Activated CD8-positive, alpha-beta T cell treated with anti-CD3 and anti-CD28 coated beads, Interleukin-2, amount 10 ng/mL, durations not matched to agents 7 days and 5 days (primary cell): Measurements from ENCODE around the gene LSAMP. TPM values are rescaled to one million over a fixed set of nuclear protein-coding genes. Genes with fewer than 3 reads are reported as not detected.

ENCODE experiments used
- ATAC-seq: fragments of 150-1000 bp; cut with Tn5 transposase; one replicate; pipeline ENCODE4 v1.10.0; 2021; ENCODE audit warnings: moderate library complexity
- CTCF ChIA-PET: fragments of 350-600 bp; sonication (Branson Sonifier 250); formaldehyde crosslinking; loops from one replicate; lab custom pipeline; 2021; ENCODE audit warnings: antibody characterized with exemption; lab: Charles Lee
- POLR2A ChIA-PET: fragments of 350-600 bp; sonication (Branson Sonifier 250); formaldehyde crosslinking; loops from one replicate; lab custom pipeline; 2021; ENCODE audit warnings: antibody characterized with exemption; lab: Charles Lee
- DNase-seq: peaks from one replicate; pipeline ENCODE4 v3.0.0-alpha.2; 2020
- H3K27ac Mint-ChIP-seq: one replicate; pipeline ENCODE4 v1.8.0; 2021; ENCODE audit warnings: mild to moderate bottlenecking, mixed read lengths
- H3K27me3 Mint-ChIP-seq: one replicate; pipeline ENCODE4 v1.8.0; 2021; ENCODE audit warnings: low read depth, mixed read lengths
- H3K36me3 Mint-ChIP-seq: one replicate; pipeline ENCODE4 v1.8.0; 2021; ENCODE audit warnings: low read depth, mixed read lengths
- H3K4me1 Mint-ChIP-seq: one replicate; pipeline ENCODE4 v1.8.0; 2021; ENCODE audit warnings: low read depth, mixed read lengths
- H3K4me3 Mint-ChIP-seq: one replicate; pipeline ENCODE4 v1.8.0; 2021; ENCODE audit warnings: mild to moderate bottlenecking, mixed read lengths
- H3K9me3 Mint-ChIP-seq: one replicate; pipeline ENCODE4 v1.8.0; 2022; ENCODE audit warnings: mixed read lengths; ENCODE audit not compliant: insufficient read depth
- total RNA-seq, 2 experiments: library from RNA; stranded (reverse); gene quantifications; one replicate each; pipeline ENCODE4 v1.2.3, GENCODE V29; 2021

Gene LSAMP
- not detected for total RNA-seq

DNA sequence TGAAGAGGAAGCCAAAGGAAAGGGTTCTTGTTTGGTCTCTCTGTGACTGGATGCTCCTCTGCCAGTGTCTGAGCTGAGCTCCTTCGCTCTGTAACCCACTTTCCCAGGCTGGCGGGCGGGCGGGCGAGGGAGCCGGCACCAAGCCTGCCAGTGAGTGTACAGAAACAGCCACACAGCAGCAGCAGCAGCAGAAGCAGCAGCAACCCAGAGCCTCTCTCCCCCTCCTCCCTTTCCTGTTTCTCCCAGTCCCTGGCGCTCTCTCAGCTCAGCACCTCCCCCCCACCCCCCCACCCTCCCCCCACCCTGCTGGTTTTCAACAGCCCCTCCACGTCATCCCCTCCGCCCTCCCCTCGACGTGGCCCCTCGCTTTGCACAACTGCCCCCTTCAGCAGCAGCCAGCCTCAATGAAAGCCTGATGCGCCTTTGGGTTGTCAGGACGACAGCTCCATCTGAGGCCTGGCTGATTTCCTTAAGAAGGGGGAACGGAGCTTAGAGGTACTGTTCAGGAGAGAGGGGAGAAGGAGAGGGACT lies at the start of gene LSAMP:
Gene LSAMP, minus strand, starts transcription at position 177 of the 531 bp plus-strand sequence.
- no peak within 1 kb of the TSS for H3K27ac Mint-ChIP-seq
- no peak within 1 kb of the TSS for H3K4me3 Mint-ChIP-seq
- H3K9me3 Mint-ChIP-seq = no peaks in the 10 kb centered on the region
- ChIA-PET POLR2A (no interaction called here), CTCF (no interaction called here)
- ATAC-seq (no peak), DNase-seq (no peak)
- H3K4me1 Mint-ChIP-seq = no peaks in the 10 kb centered on the region
- H3K36me3 Mint-ChIP-seq = no peaks in the 10 kb centered on the region
- peaks cover 3% of the 10 kb centered on the region for H3K27me3 Mint-ChIP-seq

GRCh38 chr3:116492379-116492778 lies 47.1 kb upstream of the LSAMP start:
- POLR2A ChIA-PET = no interaction called here
- H3K27ac Mint-ChIP-seq = no peak overlapping the region
- DNase-seq (no peak), ATAC-seq (no peak)
- H3K9me3 Mint-ChIP-seq = peaks cover 4% of the 10 kb centered on the region
- no peaks in the 10 kb centered on the region for H3K36me3 Mint-ChIP-seq
- CTCF ChIA-PET = no interaction called here
- no peaks in the 10 kb centered on the region for H3K4me1 Mint-ChIP-seq
- no peaks in the 10 kb centered on the region for H3K27me3 Mint-ChIP-seq
- H3K4me3 Mint-ChIP-seq = no peak overlapping the region

- ATAC-seq (no peak), DNase-seq (no peak)
- Mint-ChIP-seq H3K9me3 (peaks cover 14% of the 10 kb centered on the region), H3K27ac (no peak overlapping the region), H3K4me3 (no peak overlapping the region), H3K27me3 (no peaks in the 10 kb centered on the region), H3K36me3 (no peaks in the 10 kb centered on the region), H3K4me1 (no peaks in the 10 kb centered on the region)
- CTCF ChIA-PET = no interaction called here
- POLR2A ChIA-PET = no interaction called here
Observed at GRCh38 chr3:116483135-116483534, 37.8 kb upstream of the LSAMP start.

DNA sequence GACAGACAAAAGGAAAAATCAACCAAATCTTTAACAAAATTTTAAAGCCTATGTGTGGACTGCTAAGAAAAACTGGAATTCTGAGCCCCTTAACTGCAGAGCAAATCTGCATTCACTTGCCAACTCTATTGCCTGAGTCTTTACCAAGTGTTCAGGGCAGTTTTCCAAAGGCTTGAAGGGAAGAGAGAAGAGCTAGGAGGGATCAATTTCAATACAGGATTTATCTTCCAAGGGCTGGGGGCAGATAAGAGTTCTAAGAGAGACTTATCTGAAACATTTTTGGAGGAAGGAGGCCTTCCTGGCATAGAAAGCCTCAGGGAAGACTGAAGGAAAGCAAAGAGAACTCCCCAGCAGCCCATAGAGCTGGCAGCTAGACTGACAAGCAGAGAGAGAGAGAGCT lies 31.4 kb upstream of the LSAMP start:
- POLR2A ChIA-PET = no interaction called here
- H3K36me3 Mint-ChIP-seq = no peaks in the 10 kb centered on the region

DNA sequence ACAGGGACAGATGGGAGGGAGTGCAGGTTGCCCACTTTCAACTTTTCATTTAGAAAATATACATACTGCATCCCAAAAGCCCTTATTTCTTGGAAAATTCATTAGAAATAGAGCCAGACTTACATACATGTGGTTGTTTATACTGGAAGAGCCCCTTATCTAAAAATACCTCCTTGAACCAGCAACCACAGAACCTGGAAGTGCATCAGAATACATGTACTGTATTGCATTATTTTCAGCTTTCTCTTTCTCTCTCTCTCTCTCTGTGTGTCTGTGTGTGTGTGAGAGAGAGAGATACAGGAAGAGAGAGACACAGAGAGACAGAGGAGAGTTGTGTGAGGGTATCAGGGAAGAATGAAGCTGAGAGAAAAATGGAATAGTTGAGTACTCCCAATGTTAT lies 29.5 kb upstream of the LSAMP start:
- no peak for DNase-seq
- no peak overlapping the region for H3K27ac Mint-ChIP-seq
- no peaks in the 10 kb centered on the region for H3K36me3 Mint-ChIP-seq
- POLR2A ChIA-PET = no interaction called here
- H3K27me3 Mint-ChIP-seq = no peaks in the 10 kb centered on the region
- CTCF ChIA-PET = no interaction called here
- no peaks in the 10 kb centered on the region for H3K4me1 Mint-ChIP-seq
- peaks cover 8% of the 10 kb centered on the region for H3K9me3 Mint-ChIP-seq
- no peak for ATAC-seq
- no peak overlapping the region for H3K4me3 Mint-ChIP-seq

More for the DNA sequence above, 31.4 kb upstream of the LSAMP start:
- H3K27ac Mint-ChIP-seq = no peak overlapping the region
- no peak overlapping the region for H3K4me3 Mint-ChIP-seq
- H3K27me3 Mint-ChIP-seq = no peaks in the 10 kb centered on the region
- ATAC-seq (no peak), DNase-seq (no peak)
- no peaks in the 10 kb centered on the region for H3K4me1 Mint-ChIP-seq
- peaks cover 10% of the 10 kb centered on the region for H3K9me3 Mint-ChIP-seq
- CTCF ChIA-PET = no interaction called here

GRCh38 chr3:116474032-116474780 lies 28.9 kb upstream of the LSAMP start:
- no peak for DNase-seq
- Mint-ChIP-seq H3K36me3 (no peaks in the 10 kb centered on the region), H3K27me3 (no peaks in the 10 kb centered on the region), H3K9me3 (peaks cover 9% of the 10 kb centered on the region), H3K4me1 (no peaks in the 10 kb centered on the region), H3K27ac (no peak overlapping the region), H3K4me3 (no peak overlapping the region)
- CTCF ChIA-PET = no interaction called here
- POLR2A ChIA-PET = no interaction called here
- ATAC-seq = no peak

DNA sequence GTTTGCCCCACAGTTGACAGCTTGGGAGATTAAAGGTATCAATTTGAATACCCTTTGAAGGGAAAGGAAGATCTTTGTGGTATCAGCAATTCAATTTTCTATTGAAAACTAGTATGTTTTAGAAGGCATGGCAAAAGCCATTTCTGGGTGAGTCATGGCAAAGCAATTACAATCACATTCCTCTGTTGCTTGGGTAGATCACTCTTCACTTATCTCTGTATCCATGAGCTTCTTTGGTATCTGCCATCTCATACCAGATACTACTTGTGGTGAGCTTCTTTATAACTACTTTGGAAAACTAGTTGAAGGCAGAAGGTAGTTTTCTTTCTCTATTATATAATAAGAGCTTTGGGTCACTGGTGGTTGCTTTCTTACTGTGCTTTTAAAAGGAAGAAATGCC lies 28.3 kb upstream of the LSAMP start:
- Mint-ChIP-seq H3K27ac (no peak overlapping the region), H3K4me1 (no peaks in the 10 kb centered on the region), H3K9me3 (peaks cover 5% of the 10 kb centered on the region), H3K4me3 (no peak overlapping the region), H3K27me3 (no peaks in the 10 kb centered on the region), H3K36me3 (no peaks in the 10 kb centered on the region)
- CTCF ChIA-PET = no interaction called here
- POLR2A ChIA-PET = no interaction called here
- ATAC-seq = no peak
- DNase-seq = no peak

DNA sequence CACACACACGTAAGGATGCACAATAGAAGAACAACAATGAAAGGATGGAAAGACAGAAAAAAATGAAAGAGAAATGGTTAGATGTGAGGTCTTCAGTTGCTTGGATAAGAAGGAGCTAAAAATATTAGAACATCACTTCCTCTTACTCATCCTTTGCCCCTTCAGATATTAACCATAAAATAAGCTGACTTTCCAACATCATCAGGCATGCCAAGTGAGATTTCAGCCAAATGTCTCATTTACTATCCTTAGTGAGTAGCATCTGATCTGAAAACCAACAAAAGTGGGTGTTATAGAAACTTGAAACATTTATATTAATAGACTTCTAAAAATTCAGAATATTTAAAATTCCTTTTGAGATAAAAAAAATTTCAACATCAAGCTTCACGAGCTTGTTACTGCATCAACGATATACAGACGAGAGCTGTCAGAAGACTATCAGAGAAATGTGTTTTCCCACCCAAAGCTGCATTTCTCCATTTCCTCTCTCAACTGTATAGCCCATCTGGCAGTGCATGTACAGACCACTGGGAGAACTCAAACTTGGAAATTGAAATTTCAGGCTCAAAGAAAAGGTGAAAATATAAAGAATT lies 25.4 kb upstream of the LSAMP start:
- DNase-seq = no peak
- POLR2A ChIA-PET = no interaction called here
- no peak for ATAC-seq
- Mint-ChIP-seq H3K27ac (no peak overlapping the region), H3K4me3 (no peak overlapping the region), H3K4me1 (no peaks in the 10 kb centered on the region), H3K9me3 (peaks cover 5% of the 10 kb centered on the region), H3K36me3 (no peaks in the 10 kb centered on the region), H3K27me3 (no peaks in the 10 kb centered on the region)
- CTCF ChIA-PET = no interaction called here

DNA sequence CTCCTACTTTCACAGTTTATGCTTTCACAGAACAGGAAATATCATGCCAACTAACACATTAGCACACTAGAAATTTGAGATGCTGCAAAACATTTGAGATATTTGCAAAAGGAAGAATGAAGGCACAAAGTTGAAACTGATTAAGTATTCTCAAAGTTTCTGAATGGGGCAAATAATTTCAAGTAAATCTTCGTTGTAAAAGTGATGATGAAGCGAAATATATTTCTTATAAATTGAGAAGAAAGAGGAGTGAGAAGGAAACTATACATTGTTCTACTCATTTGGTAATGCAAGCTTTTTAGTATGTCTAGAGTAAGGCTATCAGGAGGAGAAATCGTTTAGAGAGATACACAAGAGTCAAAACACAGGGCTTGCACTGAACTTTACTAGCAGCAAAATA lies 24.3 kb upstream of the LSAMP start:
- Mint-ChIP-seq H3K4me3 (no peak overlapping the region), H3K27ac (no peak overlapping the region), H3K9me3 (peaks cover 5% of the 10 kb centered on the region), H3K27me3 (no peaks in the 10 kb centered on the region), H3K36me3 (no peaks in the 10 kb centered on the region), H3K4me1 (no peaks in the 10 kb centered on the region)
- ChIA-PET CTCF (no interaction called here), POLR2A (no interaction called here)
- ATAC-seq = no peak
- DNase-seq = no peak

DNA sequence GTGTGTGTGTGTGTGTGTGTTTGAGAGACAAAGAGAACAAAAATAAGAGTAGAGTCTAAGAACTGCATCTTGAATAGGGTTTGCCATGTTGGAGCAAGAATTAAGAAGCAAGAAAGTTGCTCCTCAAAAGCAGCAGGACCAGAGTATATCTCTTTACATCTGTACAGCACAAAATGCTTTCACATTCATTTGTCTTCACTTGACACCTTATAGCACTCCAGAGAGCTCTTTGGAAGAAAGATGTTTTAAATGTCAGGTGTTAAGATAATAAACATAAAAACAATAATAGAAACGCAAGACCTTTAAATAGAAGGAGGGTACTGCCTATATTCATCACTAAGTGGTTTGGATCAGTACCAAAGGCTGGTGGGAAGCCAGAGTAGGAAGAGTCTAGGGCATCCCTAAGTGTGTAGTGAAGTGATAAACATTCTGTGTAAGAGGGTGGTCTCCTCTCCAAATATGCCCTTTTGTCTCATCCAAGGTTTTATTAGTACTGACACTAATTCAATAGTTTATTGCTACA lies 19.1 kb upstream of the LSAMP start:
- Mint-ChIP-seq H3K4me1 (no peaks in the 10 kb centered on the region), H3K9me3 (peaks cover 1% of the 10 kb centered on the region), H3K27me3 (no peaks in the 10 kb centered on the region), H3K36me3 (no peaks in the 10 kb centered on the region), H3K27ac (no peak overlapping the region), H3K4me3 (no peak overlapping the region)
- POLR2A ChIA-PET = no interaction called here
- no peak for ATAC-seq
- CTCF ChIA-PET = no interaction called here
- DNase-seq = no peak

DNA sequence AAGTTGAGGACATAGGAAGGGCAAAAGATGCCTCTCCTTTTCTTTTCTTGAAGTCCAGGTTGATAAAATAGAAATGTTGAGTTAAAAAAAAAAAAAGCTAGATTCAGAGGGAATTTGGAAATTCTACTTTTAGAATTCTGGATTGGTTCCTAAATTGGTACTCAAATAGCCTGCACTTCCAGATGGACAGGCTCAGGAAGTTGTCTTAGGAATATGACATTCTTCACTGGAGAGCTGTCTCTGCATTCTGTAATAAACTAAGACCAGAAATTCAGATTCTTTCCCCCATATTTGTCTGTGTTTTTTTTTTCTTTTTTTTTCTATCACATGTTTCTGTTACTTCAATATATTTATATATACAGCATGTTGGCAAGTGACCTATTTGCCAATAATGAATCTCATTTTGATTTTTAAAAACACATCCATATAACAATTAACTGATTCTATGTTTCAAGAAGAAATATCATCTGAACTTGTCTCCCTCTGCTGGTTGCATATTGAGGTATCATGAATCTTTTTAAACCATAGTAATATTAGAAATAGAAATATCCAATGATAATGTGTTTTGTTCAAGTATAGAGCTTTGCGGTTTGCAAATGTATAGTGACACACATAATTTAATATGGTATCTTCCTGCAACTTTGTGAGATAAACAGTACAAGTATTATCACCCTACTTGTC lies 8.5 kb upstream of the LSAMP start:
- H3K9me3 Mint-ChIP-seq = peaks cover 7% of the 10 kb centered on the region
- no peaks in the 10 kb centered on the region for H3K4me1 Mint-ChIP-seq
- ATAC-seq = no peak
- no peak for DNase-seq
- POLR2A ChIA-PET = no interaction called here
- no peaks in the 10 kb centered on the region for H3K36me3 Mint-ChIP-seq
- CTCF ChIA-PET = no interaction called here
- no peak overlapping the region for H3K27ac Mint-ChIP-seq
- no peak overlapping the region for H3K4me3 Mint-ChIP-seq
- H3K27me3 Mint-ChIP-seq = no peaks in the 10 kb centered on the region
